HG03457 (cell line): ENCODE results near the gene KRTAP10-5.
"Not testable (repeated sequence)": the region's sequence is repeated elsewhere in the genome, so short reads cannot be mapped to it uniquely, and the experiment has no call there.

Source experiments
- ATAC-seq: cut with Tn5 transposase; IDR thresholded peaks from one replicate; pipeline ENCODE4 v1.9.1; 2021; ENCODE audit warnings: moderate number of reproducible peaks; ENCODE audit not compliant: unreplicated experiment

Gene KRTAP10-5, protein sequence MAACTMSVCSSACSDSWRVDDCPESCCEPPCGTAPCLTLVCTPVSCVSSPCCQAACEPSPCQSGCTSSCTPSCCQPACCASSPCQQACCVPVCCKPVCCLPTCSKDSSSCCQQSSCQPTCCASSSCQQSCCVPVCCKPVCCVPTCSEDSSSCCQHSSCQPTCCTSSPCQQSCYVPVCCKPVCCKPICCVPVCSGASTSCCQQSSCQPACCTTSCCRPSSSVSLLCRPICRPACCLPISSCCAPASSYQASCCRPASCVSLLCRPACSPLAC

DNA sequence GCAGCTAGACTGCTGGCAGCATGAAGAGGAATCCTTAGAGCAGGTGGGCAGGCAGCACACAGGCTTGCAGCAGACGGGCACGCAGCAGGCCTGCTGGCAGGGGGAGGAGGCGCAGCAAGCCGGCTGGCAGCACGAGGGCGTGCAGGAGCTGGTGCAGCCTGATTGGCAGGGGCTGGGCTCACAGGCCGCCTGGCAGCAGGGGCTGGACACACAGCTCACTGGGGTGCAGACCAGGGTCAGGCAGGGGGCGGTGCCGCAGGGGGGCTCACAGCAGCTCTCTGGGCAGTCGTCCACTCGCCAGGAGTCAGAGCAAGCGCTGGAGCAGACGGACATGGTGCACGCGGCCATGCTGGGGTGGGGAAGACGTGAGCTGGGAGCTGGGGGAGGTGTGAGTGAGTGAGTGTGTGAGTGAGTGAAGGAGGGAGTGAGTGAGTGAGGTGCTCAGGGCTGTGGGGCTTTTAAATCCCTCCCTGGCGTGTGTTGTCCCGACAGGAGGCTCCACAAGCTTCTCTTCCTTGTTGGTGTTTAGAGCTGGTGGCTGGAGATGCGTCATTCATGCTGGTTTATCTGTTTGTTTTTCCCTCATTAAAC is at the start of gene KRTAP10-5:
Gene KRTAP10-5 (minus strand): TSS at position 374 of the 591 bp plus-strand sequence. CDS start 26 bp downstream, at position 348.
- ATAC-seq: not testable (repeated sequence)

DNA sequence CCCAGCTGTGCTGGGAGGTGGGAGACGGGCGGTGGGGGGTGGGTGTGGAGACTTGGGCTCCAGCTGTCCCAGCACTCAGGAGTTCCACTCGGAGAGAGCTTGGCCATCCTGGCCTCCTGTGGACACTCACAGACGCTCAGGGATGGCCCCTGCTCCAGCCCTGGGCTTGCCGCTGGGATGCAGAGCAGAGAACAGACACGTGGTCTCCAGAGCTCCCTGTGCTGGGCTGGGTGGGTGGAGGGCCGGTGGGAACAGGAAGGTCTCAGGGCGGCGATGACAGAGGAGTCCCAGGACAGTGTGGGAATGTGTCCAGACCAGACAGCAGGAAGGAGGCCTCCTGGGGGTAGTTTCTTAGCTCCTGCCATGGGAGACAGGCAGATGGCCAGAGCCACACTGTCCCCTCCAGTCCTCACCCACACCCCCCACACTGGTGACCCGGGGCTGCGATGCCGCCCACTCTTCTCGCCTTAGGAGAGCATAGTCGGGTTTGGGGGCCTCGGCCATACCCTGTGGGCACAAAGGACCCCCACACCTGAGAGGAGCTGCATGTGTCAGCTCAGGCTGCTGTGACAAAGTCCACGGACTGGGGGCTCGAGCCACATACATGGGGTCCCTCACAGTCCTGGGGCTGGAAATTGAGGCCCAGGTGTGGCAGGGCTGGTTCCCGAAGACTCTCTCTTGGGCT is 48.4 kb upstream of the KRTAP10-5 start:
- ATAC-seq: no peak

DNA sequence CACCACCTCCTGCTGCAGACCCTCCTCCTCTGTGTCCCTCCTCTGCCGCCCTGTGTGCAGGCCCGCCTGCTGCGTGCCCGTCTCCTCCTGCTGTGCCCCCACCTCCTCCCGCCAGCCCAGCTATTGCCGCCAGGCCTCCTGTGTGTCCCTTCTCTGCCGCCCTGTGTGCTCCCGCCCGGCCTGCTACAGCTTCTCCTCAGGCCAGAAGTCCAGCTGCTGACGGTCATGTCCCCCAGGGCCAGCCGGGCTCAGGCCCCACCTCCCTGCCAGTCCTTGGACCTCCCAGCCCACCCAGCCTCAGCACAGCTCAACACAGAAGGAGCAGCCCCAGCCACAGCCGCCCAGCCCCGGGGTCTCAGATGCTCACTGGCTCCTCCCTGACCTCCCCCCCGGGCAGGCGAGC is 47.4 kb upstream of the KRTAP10-5 start:
- not testable (repeated sequence) for ATAC-seq

DNA sequence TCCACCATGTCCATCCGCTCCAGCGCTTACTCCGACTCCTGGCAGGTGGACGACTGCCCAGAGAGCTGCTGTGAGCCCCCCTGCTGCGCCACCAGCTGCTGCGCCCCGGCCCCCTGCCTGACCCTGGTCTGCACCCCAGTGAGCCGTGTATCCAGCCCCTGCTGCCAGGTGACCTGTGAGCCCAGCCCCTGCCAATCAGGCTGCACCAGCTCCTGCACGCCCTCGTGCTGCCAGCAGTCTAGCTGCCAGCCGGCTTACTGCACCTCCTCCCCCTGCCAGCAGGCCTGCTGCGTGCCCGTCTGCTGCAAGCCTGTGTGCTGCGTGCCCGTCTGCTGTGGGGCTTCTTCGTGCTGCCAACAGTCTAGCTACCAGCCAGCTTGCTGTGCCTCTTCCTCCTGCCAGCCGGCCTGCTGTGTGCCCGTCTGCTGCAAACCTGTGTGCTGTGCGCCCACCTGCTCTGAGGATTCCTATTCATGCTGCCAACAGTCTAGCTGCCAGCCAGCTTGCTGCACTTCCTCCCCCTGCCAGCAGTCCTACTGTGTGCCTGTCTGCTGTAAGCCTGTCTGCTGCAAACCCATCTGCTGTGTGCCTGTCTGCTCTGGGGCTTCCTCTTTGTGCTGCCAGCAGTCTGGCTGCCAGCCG is 46.9 kb upstream of the KRTAP10-5 start:
- ATAC-seq: not testable (repeated sequence)

GRCh38 chr21:44626673-44627143 is 46.3 kb upstream of the KRTAP10-5 start, which contains the start of gene KRTAP10-9:
KRTAP10-9 (plus strand) TSS chr21:44627093; CDS start chr21:44627172, 79 bp downstream.
- no peak for ATAC-seq

DNA sequence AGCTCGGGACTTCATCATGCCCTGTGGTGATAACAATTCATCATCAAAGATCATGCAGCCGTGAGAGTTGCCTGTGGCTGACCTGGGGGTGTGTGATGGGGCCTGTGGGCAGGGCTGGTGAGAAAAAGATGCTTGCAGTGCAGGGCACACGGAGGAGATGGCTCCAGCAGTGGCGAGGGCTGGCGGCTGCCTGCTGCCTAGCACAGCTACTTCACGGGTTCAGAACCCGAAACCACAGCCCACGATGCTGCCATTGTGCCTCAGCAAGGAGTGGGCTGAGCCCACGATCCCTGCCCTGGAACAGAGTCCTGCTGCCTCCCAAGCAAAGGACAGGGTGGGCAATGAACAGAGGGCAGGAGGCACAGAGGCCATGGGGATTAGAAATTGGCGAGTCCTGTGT is 45.9 kb upstream of the KRTAP10-5 start:
- no peak for ATAC-seq

GRCh38 chr21:44625756-44626155 is 45.4 kb upstream of the KRTAP10-5 start:
- no peak for ATAC-seq

GRCh38 chr21:44623575-44623974 is 43.2 kb upstream of the KRTAP10-5 start:
- no peak for ATAC-seq

- ATAC-seq: no peak
Measured at GRCh38 chr21:44619886-44620285, 39.5 kb upstream of the KRTAP10-5 start.

DNA sequence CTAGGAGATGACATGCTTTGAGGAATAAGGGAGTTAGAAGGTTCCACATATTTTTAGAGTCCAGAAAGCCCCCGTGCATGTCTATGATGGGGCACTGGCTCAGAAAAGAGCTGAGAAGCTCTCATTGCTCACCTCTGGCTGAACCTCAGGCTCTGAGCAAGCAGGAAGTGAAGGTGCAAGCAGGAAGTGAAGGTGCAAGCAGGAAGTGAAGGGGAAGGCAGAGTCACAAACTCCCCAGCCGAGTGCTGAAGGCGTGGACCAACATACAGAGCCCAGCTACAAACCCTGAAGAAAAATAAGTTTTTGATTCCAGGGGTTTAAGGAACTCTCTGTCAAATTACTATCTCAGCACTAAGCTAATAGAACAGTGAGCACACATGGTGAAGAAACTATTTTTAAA is 38.5 kb upstream of the KRTAP10-5 start:
- ATAC-seq: no peak

DNA sequence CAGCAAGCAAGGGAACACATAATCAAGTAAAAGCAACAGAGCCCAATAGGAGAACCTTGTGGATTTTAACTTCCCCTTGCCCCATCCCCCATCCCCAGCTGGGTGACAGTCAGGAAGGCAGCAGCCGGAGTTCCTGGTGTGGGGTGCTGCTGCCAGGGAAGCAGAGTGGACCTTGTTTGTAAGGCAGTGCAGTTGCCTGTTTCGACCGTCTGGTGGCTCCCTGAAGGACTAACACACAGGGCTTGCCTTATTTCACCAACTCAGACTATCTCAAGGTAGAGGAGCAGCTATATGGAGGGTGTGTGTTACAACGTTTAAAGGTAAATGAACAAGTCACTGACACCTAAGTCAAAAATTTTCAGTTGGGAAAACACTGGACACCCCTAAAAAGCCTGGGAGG is 38.1 kb upstream of the KRTAP10-5 start:
- ATAC-seq: no peak

GRCh38 chr21:44617071-44617501 is 36.7 kb upstream of the KRTAP10-5 start:
- no peak for ATAC-seq

DNA sequence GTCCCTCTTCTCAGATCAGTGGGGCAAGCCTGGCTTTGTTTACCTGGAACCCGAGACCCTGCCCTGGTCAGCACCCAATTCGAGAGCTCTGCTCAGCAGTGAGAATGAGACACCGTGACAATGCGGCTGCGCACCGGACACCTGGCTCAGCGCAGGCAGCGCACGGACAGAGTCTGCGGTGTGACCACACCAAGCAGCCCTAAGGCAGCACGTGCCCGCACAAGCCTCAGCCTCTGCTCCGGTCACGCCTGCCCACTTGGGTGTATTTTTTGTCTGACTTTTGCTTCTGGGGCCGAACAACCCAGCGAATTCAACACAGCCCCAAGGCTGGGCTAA is 36.2 kb upstream of the KRTAP10-5 start:
- ATAC-seq: no peak

DNA sequence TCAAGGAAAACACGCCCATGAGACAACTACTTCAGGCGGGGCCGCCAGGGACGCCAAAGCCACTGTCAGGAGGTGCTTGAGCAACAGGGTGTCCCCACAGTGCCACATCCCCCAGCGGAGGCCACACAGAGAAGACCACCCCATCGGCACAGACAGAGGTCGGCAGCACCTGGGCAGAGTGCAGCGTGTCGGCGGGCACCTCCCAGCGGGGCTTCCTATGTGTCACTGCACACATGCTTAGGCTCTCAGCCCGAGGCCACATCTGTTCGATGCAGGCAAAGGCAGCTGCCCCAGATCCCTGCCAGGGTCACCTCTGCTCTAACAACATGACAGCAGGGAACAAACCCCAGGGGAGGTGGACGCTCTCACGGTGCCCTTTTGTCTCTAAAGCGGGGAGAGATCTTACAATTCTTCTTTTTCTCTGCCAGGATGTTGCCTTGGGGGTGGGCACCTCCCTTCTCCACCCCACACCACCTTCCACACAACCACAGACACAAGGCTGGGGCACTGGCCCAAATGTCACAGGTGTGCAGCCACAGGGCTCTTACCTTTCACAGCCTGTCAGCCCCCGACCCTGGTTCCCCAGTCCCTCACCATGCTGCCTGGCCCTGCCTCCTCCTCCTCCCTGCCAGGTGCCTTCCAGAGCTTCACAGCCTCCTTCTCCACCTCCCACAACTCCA is 35.6 kb upstream of the KRTAP10-5 start:
- ATAC-seq: no peak

GRCh38 chr21:44615466-44615865 is 35.1 kb upstream of the KRTAP10-5 start:
- ATAC-seq: no peak

DNA sequence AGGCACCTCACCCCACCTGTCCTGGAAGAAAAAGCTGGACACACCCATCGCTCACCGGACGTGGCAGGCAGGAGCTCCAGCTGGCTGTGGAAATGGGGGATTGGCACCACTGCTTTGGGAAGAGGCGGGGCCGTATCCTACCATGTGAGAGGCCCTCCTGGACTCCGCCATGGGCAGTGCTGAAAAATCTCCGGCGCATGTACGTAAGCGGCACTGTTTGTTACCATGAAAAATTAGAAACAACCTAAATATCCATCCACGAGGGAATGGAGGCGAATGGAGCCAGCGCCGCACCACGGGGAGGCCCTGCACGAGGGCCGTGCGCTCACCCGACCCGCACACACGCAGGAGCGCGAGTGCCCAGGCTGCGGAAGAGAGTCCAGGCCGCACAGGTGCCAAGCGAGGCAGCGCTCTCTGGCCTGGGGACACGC is 34.6 kb upstream of the KRTAP10-5 start:
- no peak for ATAC-seq

DNA sequence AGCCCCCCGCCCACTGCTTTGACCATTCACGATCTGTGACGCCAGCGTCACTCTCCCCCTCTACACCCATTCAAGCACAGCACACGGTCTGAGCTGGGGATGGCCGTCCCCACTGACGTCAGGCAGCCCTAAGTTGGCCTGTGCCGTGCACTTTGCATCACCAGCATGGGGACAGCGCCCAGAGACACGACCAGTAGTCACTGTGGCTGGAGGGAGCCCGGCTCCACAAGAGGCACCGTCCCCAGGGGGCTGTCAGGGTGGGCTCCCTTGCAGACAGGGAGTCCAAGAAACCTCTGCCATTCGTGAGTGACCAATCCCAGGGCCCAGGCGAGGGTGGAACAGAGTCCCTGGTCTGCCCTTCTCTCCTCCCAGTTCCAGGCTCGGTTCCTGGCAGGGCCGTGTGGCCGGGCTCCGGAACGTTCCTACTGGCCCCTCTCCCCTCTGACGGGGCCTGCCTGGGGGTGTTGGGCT is 33.8 kb upstream of the KRTAP10-5 start:
- no peak for ATAC-seq

GRCh38 chr21:44613386-44614155 is 33.2 kb upstream of the KRTAP10-5 start:
- ATAC-seq: no peak

- ATAC-seq: no peak
Measured at GRCh38 chr21:44612669-44613229, 32.3 kb upstream of the KRTAP10-5 start.
